Lower lobe of right lung (tissue), 2 donors: ENCODE measurements around the gene CDCP2. TPM values are rescaled to one million over a fixed set of nuclear protein-coding genes. Genes with fewer than 3 reads are reported as not detected.

Experiments
- ATAC-seq, 2 donors: fragments of 200-7000 bp; cut with Tn5 transposase; one replicate each; pipeline ENCODE4 v1.9.1; 2020 to 2022; ENCODE audit warnings: mild to moderate bottlenecking in 2 of 2, moderate library complexity in 2 of 2
- DNase-seq: peaks from one replicate; pipeline ENCODE4 v3.0.0-alpha.2; 2020
- H3K27ac ChIP-seq: fragments of 200-600 bp; one replicate; pipeline ENCODE4 v1.8.0; 2022
- H3K27me3 ChIP-seq: fragments of 200-600 bp; one replicate; pipeline ENCODE4 v1.8.0; 2022; ENCODE audit warnings: low read depth
- H3K36me3 ChIP-seq: fragments of 200-600 bp; one replicate; pipeline ENCODE4 v1.8.0; 2022; ENCODE audit warnings: mild to moderate bottlenecking
- H3K4me1 ChIP-seq: fragments of 200-600 bp; one replicate; pipeline ENCODE4 v1.8.0; 2022
- H3K4me3 ChIP-seq: fragments of 200-600 bp; one replicate; pipeline ENCODE4 v1.8.0; 2022; ENCODE audit warnings: mild to moderate bottlenecking
- H3K9me3 ChIP-seq: fragments of 200-600 bp; one replicate; pipeline ENCODE4 v1.8.0; 2022
- intact Hi-C: fragments of 100-400 bp; cut with DNase I; formaldehyde crosslinking; loops from one replicate; pipeline ENCODE4 v1.11.0; 2022
- total RNA-seq: library from RNA; stranded (reverse); fragmentation: NEBNext Ultra II Directional; extraction: Animal tissue kit (Norgen Biotek cat#: 25700); gene quantifications from one replicate; pipeline ENCODE4 v1.2.1, GENCODE V29; 2021
- TF ChIP-seq, protein P1 (sequence below): fragments of 200-600 bp; IDR thresholded peaks from one replicate; pipeline ENCODE4 v1.8.0; 2022; ENCODE audit warnings: antibody characterized with exemption, mild to moderate bottlenecking
- donor health status: DM: no; HTN: yes; CAD: no; lungs with severe emphysema.

Gene CDCP2
- total RNA-seq, 1 donor from 2014 or later: not detected

DNA sequence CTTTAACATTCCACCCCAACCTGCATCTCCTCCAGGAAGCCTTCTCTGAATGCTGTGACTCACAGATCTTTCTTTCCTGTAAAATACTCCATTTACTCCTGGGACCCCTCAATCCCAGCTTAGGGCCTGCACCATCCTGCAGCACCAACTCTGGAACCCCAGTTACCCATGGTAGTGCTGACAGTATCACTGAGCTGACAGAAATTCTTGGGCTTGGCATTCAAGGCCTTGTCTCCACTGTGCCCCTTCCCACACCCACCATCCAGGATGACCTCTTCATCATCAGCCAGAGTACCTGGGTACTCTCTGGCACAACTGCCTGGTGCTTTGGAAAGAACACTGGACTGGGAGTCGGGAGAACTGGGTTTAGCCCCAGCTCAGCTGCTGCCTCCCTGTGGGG is 38.7 kb upstream of the CDCP2 start:
- no peaks in the 10 kb centered on the region for H3K27me3 ChIP-seq
- no peak overlapping the region for H3K4me3 ChIP-seq
- intact Hi-C loops: no loop called here
- no peaks in the 10 kb centered on the region for H3K4me1 ChIP-seq
- TF ChIP-seq, protein P1, sequence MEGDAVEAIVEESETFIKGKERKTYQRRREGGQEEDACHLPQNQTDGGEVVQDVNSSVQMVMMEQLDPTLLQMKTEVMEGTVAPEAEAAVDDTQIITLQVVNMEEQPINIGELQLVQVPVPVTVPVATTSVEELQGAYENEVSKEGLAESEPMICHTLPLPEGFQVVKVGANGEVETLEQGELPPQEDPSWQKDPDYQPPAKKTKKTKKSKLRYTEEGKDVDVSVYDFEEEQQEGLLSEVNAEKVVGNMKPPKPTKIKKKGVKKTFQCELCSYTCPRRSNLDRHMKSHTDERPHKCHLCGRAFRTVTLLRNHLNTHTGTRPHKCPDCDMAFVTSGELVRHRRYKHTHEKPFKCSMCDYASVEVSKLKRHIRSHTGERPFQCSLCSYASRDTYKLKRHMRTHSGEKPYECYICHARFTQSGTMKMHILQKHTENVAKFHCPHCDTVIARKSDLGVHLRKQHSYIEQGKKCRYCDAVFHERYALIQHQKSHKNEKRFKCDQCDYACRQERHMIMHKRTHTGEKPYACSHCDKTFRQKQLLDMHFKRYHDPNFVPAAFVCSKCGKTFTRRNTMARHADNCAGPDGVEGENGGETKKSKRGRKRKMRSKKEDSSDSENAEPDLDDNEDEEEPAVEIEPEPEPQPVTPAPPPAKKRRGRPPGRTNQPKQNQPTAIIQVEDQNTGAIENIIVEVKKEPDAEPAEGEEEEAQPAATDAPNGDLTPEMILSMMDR: no peak
- H3K36me3 ChIP-seq: peaks cover 54% of the 10 kb centered on the region
- no peaks in the 10 kb centered on the region for H3K9me3 ChIP-seq
- ATAC-seq (no peak), DNase-seq (no peak)
- H3K27ac ChIP-seq: no peak overlapping the region

DNA sequence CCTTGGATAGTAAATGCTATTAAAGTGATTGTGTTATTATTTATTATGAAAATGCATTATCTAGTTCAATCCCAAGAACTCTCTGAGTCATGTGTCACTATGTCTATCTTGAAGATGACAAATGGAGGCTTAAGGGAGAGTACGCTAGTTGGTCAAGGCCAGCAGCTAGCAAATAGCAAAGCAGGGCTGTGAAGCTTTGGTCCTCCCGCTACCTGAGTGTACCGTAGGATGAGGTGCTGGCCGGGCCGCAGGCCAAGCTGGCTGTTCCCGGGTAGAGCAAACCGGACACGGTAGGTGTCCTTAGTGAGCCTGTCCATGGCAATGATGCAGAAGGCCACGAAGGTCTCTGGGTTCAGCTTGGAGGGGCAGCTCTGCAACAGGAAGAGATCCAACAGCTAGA is 37.7 kb upstream of the CDCP2 start:
- intact Hi-C loops: no loop called here
- DNase-seq: no peak
- ATAC-seq: no peak
- Histone ChIP-seq H3K4me3 (no peak overlapping the region), H3K27ac (no peak overlapping the region), H3K4me1 (no peaks in the 10 kb centered on the region), H3K9me3 (no peaks in the 10 kb centered on the region), H3K27me3 (no peaks in the 10 kb centered on the region), H3K36me3 (peaks cover 58% of the 10 kb centered on the region)
- TF ChIP-seq, protein P1: no peak

DNA sequence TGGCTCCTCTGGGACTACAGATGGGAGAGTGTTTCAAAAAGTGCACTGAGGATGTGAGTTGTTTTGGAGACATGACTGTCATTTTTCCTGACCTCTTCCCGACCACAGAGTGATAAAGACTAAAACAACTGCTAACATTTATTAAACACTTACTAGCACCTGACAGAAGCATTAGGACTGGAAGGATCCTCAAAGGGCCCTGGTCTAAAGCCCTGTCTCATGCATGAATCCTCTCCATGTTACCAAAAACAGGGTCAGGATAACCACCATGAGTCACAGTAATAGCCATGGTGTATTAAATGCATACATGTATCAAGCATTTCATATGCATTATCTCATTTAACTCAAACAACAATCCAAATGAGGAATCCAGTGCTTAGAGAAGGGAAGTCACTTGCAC is 35.5 kb upstream of the CDCP2 start:
- ATAC-seq (no peak), DNase-seq (no peak)
- Histone ChIP-seq H3K4me1 (no peaks in the 10 kb centered on the region), H3K27ac (no peak overlapping the region), H3K4me3 (no peak overlapping the region), H3K9me3 (no peaks in the 10 kb centered on the region), H3K36me3 (peaks cover 37% of the 10 kb centered on the region), H3K27me3 (no peaks in the 10 kb centered on the region)
- TF ChIP-seq, protein P1: no peak
- intact Hi-C loops: no loop called here

DNA sequence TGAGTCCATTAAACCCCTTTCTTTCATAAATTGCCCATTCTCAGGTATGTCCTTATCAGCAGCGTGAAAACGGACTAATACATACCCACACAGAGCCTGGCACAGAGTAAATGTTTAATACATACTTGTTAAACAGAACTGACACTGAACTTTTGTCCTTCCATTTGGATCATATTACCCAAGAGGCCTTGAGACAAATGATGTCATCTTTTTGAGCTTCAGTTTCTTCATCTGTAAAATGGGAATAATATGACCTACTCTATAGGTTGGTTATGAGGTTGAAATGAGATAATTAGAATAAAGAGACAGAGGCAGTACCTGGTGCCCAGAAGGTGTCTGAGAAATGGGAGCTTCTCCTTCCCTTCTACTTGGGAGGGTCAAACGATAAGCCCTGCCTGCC is 33.3 kb upstream of the CDCP2 start:
- Histone ChIP-seq H3K4me3 (no peak overlapping the region), H3K36me3 (peaks cover 27% of the 10 kb centered on the region), H3K27me3 (no peaks in the 10 kb centered on the region), H3K4me1 (no peaks in the 10 kb centered on the region), H3K27ac (no peak overlapping the region), H3K9me3 (no peaks in the 10 kb centered on the region)
- TF ChIP-seq, protein P1: no peak
- ATAC-seq: no peak
- no peak for DNase-seq
- intact Hi-C loops: no loop called here

DNA sequence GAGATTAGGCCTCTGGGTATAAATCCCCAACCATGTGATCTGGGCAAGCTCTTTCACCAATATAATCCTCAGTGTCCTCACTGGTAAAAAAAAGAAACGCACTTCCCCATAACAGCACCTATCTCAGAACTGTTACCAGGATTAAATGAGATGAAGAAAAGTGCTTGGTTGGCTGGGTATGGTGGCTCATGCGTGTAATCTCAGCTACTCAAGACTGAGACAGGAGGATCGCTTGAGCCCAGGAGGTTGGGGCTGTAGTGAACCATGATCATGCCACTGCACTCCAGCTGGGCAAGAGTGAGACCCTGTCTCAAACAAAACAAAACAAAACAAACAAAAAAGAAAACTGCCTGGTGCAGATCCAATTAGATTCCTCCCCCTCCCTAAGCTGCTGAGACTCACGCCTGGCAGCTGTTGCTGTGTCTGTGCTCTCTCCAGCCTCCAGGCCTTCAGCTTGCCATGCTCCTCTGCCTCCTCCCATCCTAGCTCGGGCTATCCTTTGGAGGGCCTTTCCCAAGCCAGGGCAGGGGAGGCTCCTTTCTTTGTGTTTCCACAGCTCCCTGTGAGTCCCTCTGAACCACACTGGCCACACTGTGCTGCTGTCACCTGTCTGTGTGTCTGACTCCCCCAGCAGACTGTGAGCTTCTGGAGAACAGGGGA is 28.0 kb upstream of the CDCP2 start:
- DNase-seq: no peak
- TF ChIP-seq, protein P1: no peak

More for the DNA sequence above, 28.0 kb upstream of the CDCP2 start:
- Histone ChIP-seq H3K27me3 (no peaks in the 10 kb centered on the region), H3K9me3 (no peaks in the 10 kb centered on the region), H3K4me3 (no peak overlapping the region), H3K36me3 (peaks cover 12% of the 10 kb centered on the region), H3K4me1 (no peaks in the 10 kb centered on the region), H3K27ac (no peak overlapping the region)
- intact Hi-C loops: no loop called here
- no peak for ATAC-seq
